Nephron (organoid): ENCODE measurements around the gene SLC25A45.
"Not testable (repeated sequence)": the region's sequence is repeated elsewhere in the genome, so short reads cannot be mapped to it uniquely, and the experiment has no call there.

Experiments used
- H3K27ac Mint-ChIP-seq, 3 experiments: 2 replicates each; pipeline ENCODE4 v1.8.0; 2020; ENCODE audit warnings: mixed read lengths in 3 of 3, mild to moderate bottlenecking in 2 of 3, moderate library complexity in 1 of 3
- H3K27me3 Mint-ChIP-seq: 2 replicates; pipeline ENCODE4 v1.8.0; 2021; ENCODE audit warnings: low read depth, mild to moderate bottlenecking, moderate library complexity, mixed read lengths
- H3K36me3 Mint-ChIP-seq: 2 replicates; pipeline ENCODE4 v1.8.0; 2020; ENCODE audit warnings: low read depth, mixed read lengths
- H3K4me1 Mint-ChIP-seq: 2 replicates; pipeline ENCODE4 v1.8.0; 2020; ENCODE audit warnings: mixed read lengths
- H3K4me3 Mint-ChIP-seq, 3 experiments: 2 replicates each; pipeline ENCODE4 v1.8.0; 2020; ENCODE audit warnings: mild to moderate bottlenecking in 3 of 3, mixed read lengths in 3 of 3, moderate library complexity in 2 of 3
- H3K9me3 Mint-ChIP-seq: 2 replicates; pipeline ENCODE4 v1.8.0; 2020; ENCODE audit warnings: mixed read lengths
- TF ChIP-seq, protein P1 (sequence below), 3 experiments: fragments of 200-600 bp; sonication (generic); IDR thresholded peaks; one replicate each; pipeline ENCODE4 v1.5.0; 2021; ENCODE audit warnings: antibody characterized with exemption in 3 of 3; ENCODE audit not compliant: unreplicated experiment in 3 of 3

Gene SLC25A45

DNA sequence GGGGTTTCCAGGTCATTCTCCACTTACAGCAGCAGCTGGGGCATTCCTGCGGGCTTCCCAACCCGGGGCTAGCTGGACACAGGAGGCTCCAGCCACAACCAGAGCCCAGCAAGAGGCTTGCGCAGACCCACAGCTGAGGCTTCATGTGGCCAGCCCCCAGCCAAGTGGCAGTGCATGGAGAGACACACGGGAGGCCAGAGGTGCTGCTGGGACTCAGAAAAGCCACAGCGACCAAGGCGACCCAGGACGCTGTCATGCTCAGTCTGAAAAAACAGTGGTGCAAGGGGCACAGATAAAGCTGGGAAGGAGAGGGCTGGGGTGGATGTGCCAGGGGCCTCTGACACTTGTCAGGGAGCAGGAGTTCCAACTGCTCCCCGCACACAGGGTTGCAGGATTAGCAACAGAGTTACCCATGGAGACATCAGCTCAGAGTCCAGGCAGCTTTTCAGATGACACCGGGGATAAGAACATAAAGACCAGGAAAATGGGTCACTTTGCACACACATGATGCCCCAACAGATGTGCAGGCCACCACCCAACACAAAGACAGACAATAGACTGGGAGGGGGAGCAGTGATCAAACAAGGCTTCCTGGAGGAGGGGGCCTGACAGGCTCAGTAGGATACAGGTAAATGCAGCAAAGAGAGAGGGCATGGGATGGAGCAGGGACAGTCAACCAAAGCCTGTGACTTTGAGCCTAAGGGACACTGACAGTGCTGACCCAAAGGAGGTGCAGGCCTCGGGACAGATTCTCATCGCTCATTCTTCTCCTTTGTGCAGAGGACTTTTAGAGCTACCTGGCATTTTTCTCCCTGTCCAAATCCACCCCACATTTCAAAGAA is 33.3 kb upstream of the SLC25A45 start:
- Mint-ChIP-seq H3K4me3 (peak overlapping the region; percentile 51 to 66 (median 56)), H3K27ac (peak overlapping the region; percentile 33 to 99 (median 60)), H3K4me1 (peaks cover 56% of the 10 kb centered on the region), H3K9me3 (no peaks in the 10 kb centered on the region), H3K27me3 (no peaks in the 10 kb centered on the region), H3K36me3 (no peaks in the 10 kb centered on the region)
- TF ChIP-seq, protein P1, sequence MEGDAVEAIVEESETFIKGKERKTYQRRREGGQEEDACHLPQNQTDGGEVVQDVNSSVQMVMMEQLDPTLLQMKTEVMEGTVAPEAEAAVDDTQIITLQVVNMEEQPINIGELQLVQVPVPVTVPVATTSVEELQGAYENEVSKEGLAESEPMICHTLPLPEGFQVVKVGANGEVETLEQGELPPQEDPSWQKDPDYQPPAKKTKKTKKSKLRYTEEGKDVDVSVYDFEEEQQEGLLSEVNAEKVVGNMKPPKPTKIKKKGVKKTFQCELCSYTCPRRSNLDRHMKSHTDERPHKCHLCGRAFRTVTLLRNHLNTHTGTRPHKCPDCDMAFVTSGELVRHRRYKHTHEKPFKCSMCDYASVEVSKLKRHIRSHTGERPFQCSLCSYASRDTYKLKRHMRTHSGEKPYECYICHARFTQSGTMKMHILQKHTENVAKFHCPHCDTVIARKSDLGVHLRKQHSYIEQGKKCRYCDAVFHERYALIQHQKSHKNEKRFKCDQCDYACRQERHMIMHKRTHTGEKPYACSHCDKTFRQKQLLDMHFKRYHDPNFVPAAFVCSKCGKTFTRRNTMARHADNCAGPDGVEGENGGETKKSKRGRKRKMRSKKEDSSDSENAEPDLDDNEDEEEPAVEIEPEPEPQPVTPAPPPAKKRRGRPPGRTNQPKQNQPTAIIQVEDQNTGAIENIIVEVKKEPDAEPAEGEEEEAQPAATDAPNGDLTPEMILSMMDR (IDR thresholded peaks at IDR 0.05; ENCODE audit: unreplicated experiment in 3 of 3) = no peak

DNA sequence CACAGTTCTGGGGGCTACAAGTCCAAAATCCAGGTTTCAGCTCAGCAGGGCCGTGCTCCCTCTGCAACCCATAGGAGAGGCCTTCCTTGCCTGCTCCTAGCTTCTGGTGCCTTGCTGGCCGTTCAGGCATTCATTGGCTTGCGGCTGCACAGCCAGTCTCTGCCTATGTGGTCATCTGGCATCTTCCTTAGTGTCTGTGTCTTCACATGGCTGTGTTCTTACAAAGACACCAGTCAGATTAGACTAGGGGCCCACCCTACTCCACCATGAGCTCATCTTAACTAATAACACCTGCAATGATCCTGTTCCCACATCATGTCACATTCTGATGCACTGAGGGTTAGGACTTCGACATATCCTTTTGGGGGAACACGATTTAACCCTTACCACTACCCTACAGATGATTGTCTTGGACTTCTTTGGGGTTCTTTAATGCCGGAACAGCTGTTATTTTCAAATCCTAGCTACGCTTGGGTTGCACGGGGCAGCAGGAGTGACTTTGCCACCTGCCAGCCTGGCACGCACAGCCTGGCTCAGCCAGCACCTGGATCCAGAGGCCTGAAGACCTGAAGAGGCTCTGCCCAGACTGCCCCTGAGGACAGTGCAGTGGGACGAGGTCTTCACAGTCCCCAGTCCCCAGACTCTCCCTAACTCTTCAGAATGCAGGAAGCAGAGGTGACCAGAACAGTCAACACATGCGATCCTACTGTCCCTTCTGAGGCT is 32.5 kb upstream of the SLC25A45 start:
- TF ChIP-seq, protein P1 (IDR thresholded peaks at IDR 0.05; ENCODE audit: unreplicated experiment in 3 of 3) = no peak
- no peaks in the 10 kb centered on the region for H3K36me3 Mint-ChIP-seq
- H3K4me3 Mint-ChIP-seq = peak overlapping the region in 1 of 3 experiments; percentile 24
- H3K9me3 Mint-ChIP-seq = no peaks in the 10 kb centered on the region
- peak overlapping the region in 2 of 3 experiments; percentile 17 to 47 for H3K27ac Mint-ChIP-seq
- peaks cover 49% of the 10 kb centered on the region for H3K4me1 Mint-ChIP-seq
- no peaks in the 10 kb centered on the region for H3K27me3 Mint-ChIP-seq

DNA sequence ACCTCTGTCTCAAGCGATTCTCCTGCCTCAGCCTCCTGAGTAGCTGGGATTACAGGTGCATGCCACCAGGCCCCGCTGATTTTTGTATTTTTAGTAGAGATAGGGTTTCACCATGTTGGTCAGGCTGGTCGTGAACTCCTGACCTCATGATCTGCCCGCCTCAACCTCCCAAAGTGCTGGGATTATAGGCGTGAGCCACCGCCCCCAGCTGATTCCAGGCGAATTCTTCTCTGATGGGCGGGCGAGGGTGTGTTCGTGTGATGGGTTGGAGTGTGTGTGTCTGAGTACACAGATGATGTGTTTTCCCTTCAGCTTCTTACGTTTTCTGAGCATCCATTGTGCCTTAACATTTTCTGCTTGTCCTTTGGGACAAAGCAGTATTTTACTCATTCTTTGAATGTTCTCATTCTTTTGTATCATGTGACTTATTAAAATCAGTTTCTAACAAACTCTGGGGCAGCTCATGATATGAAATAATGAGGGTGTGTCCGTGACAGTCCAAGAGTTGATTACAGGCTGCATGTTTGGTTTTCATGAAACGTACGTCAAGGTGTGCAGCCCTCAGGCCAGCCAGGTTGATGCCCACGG is 30.7 kb upstream of the SLC25A45 start:
- Mint-ChIP-seq H3K4me1 (peaks cover 35% of the 10 kb centered on the region), H3K36me3 (peaks cover 12% of the 10 kb centered on the region)
- not testable (repeated sequence) for H3K27me3 Mint-ChIP-seq, H3K9me3 Mint-ChIP-seq, H3K27ac Mint-ChIP-seq, H3K4me3 Mint-ChIP-seq

DNA sequence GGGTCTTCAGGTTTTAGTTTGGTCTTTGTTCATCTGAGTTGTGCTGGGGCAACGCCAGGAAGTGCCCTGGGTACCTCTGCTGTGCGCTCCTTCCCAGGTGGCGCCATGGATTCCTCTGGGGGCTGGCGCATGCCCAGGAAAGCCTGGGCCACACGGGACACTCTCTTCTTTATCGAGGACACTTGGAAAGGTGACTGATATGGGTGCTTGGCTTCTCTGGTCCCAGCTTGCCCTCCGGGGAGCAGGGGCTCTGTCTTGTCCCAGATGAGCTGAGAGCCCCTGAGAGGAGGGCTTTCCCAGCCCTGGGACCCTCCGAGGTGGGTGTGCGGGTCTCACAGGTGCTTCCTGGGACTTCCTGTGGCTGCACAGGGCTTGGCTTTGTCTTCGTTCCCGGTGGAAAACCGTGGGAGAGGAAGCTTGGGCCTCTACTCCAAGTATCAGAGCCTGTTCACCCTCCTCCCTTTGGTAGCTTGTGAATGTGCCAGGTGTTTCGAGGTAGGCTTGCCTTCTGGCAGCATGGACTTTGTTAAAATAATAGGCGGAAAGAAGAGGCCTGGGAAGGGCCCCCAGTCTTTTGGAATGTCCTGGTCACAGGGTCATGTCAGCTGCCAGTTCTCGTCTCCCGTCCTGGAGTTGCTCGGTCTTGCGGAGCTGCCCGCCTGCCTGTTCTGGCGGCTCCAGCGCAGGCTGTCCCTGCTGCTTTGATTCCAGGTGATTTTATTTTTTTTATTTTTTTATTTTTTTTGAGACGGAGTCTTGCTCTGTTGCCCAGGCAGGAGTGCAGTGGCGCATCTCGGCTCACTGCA is 30.0 kb upstream of the SLC25A45 start:
- no peaks in the 10 kb centered on the region for H3K9me3 Mint-ChIP-seq
- TF ChIP-seq, protein P1 (IDR thresholded peaks at IDR 0.05; ENCODE audit: unreplicated experiment in 3 of 3) = no peak
- no peak overlapping the region for H3K4me3 Mint-ChIP-seq
- H3K4me1 Mint-ChIP-seq = peaks cover 28% of the 10 kb centered on the region
- H3K36me3 Mint-ChIP-seq = peaks cover 12% of the 10 kb centered on the region
- H3K27ac Mint-ChIP-seq = peak overlapping the region in 1 of 3 experiments; percentile 35
- H3K27me3 Mint-ChIP-seq = no peaks in the 10 kb centered on the region

DNA sequence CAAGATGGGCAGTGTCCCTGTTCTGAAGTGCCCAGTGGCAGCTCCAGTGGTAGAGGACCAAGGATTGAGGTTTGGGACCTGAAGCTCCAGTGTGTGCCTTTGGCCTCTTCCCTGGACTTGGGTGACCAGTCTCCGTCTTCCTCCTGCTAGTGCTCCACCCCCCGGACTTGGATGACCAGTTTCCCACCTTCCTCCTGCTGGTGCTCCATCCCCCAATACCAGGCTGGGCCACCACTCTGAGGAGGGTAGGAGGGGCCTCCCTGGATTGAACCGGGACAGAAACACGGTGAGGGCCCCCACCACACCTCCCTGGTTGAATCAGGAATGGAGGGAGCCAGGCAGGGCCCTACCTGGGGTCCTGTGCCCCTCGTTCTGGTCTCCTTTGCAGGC is 29.2 kb upstream of the SLC25A45 start:
- Mint-ChIP-seq H3K4me3 (no peak overlapping the region), H3K36me3 (peaks cover 12% of the 10 kb centered on the region), H3K4me1 (peaks cover 20% of the 10 kb centered on the region), H3K9me3 (no peaks in the 10 kb centered on the region), H3K27ac (no peak overlapping the region), H3K27me3 (no peaks in the 10 kb centered on the region)
- TF ChIP-seq, protein P1 (IDR thresholded peaks at IDR 0.05; ENCODE audit: unreplicated experiment in 3 of 3) = no peak
